Prostate gland (tissue), 2 donors: Measurements from ENCODE around the gene TMEM272. TPM values are rescaled to one million over a fixed set of nuclear protein-coding genes. Genes with fewer than 3 reads are reported as not detected.

Experiments used
- DNase-seq: peaks from one replicate; pipeline ENCODE4 v3.0.0-alpha.2; 2019; ENCODE audit warnings: low spot score
- H3K27ac ChIP-seq, 2 donors: fragments of 200-600 bp; sonication (generic); 2 replicates each; pipeline ENCODE4 v1.5.1; 2017 to 2019
- H3K27me3 ChIP-seq: fragments of 200-600 bp; sonication (generic); replicated peaks from 2 replicates; pipeline ENCODE4 v1.5.1; 2019; ENCODE audit not compliant: insufficient read depth
- H3K36me3 ChIP-seq, 2 donors: fragments of 200-600 bp; sonication (generic); 1 replicate in 1 of 2; 2 replicates in 1 of 2; pipeline versions ENCODE4 v1.5.1 to v1.8.1; 2017 to 2019
- H3K4me1 ChIP-seq: fragments of 200-600 bp; sonication (generic); replicated peaks from 2 replicates; pipeline ENCODE4 v1.5.1; 2019
- H3K4me3 ChIP-seq, 2 donors: fragments of 200-600 bp; sonication (generic); 2 replicates each; pipeline ENCODE4 v1.5.1; 2017 to 2019
- H3K9me3 ChIP-seq: fragments of 200-600 bp; sonication (generic); 2 replicates; pipeline ENCODE4 v1.5.1; 2017
- CTCF ChIP-seq, 4 experiments: fragments of 200-600 bp in 2 of 4; fragments of 450-650 bp in 2 of 4; sonication (generic) in 2 of 4; IDR thresholded peaks; 1 replicate in 3 of 4; 2 replicates in 1 of 4; pipeline ENCODE4 v1.5.1; 2016 to 2019; ENCODE audit warnings: antibody characterized with exemption in 4 of 4, mild to moderate bottlenecking in 2 of 4, moderate library complexity in 2 of 4
- POLR2A ChIP-seq: fragments of 450-650 bp; IDR thresholded peaks from one replicate; pipeline ENCODE4 v1.6.1; 2016; ENCODE audit warnings: antibody characterized with exemption, mild to moderate bottlenecking
- POLR2AphosphoS5 ChIP-seq: sonication (generic); formaldehyde crosslinking; IDR thresholded peaks from one replicate; pipeline ENCODE4 v1.6.1; 2017; ENCODE audit warnings: antibody characterized with exemption
- WGBS: methylation state at CpG from one replicate; pipeline ENCODE4 v1.1.5; 2018; 5-methylcytosine and 5-hydroxymethylcytosine counted together
- intact Hi-C: fragments of 100-400 bp; cut with DNase I; formaldehyde crosslinking; loops from one replicate; pipeline ENCODE4 v1.14.2; 2022
- total RNA-seq, 2 donors: library from RNA; depleted of rRNA; stranded (reverse); fragments of >200 nt; gene quantifications; one replicate each; pipeline ENCODE4 v1.1.0, GENCODE V29; 2016

Gene TMEM272
- total RNA-seq, 2 donors from 2014 or later, result 0.28 TPM; not detected in 1

- Histone ChIP-seq H3K4me3 (no peak overlapping the region), H3K27ac (no peak overlapping the region), H3K9me3 (no peaks in the 10 kb centered on the region), H3K27me3 (no peaks in the 10 kb centered on the region), H3K4me1 (peaks cover 16% of the 10 kb centered on the region), H3K36me3 (no peaks in the 10 kb centered on the region)
- intact Hi-C loops, result no loop called here
- TF ChIP-seq POLR2A, result no peak
- TF ChIP-seq POLR2AphosphoS5, result no peak
- no peak for TF ChIP-seq CTCF (IDR thresholded peaks at IDR 0.05)
- WGBS, result 48% methylated on average over 2 of the region's 2 CpGs
- DNase-seq, result no peak
Observed at GRCh38 chr13:51806566-51806965, 38.4 kb downstream of the TMEM272 start.

GRCh38 chr13:51805925-51806324 lies 39.1 kb downstream of the TMEM272 start:
- TF ChIP-seq POLR2AphosphoS5, result no peak
- no peak for TF ChIP-seq POLR2A
- no peak for TF ChIP-seq CTCF (IDR thresholded peaks at IDR 0.05)
- no peaks in the 10 kb centered on the region for H3K36me3 ChIP-seq

DNA sequence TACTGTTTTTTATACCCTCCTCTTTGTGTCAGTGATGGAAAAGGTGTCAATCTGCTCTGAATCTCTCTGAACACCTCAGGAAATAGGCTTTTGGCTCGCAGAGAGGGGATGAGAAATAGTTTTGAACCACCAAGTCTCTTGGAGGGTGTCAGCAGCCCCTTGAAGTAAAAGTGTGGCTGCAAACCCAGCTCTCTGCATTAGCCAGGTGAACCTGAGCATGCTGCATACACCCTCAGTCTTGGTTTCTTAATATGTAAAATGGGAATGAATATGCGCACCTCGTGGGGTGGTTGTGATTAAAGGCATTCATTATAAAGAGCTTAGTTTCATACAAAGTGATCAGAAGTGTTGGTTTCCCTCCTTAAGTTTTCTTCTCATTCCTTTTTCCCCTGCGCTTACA lies 39.7 kb downstream of the TMEM272 start:
- Histone ChIP-seq H3K27ac (peak overlapping the region; percentile 99), H3K4me1 (peaks cover 18% of the 10 kb centered on the region), H3K4me3 (no peak overlapping the region), H3K27me3 (no peaks in the 10 kb centered on the region), H3K36me3 (no peaks in the 10 kb centered on the region), H3K9me3 (no peaks in the 10 kb centered on the region)
- no peak for DNase-seq
- 89% methylated on average over 4 of the region's 4 CpGs for WGBS
- TF ChIP-seq POLR2AphosphoS5 (no peak), POLR2A (no peak), CTCF (IDR thresholded peaks at IDR 0.05) (no peak)
- intact Hi-C loops, result no loop called here

More at GRCh38 chr13:51805925-51806324, 39.1 kb downstream of the TMEM272 start:
- peaks cover 18% of the 10 kb centered on the region for H3K4me1 ChIP-seq
- no peaks in the 10 kb centered on the region for H3K9me3 ChIP-seq
- DNase-seq, result no peak
- no peak overlapping the region for H3K27ac ChIP-seq
- H3K4me3 ChIP-seq, result no peak overlapping the region
- intact Hi-C loops, result no loop called here
- 84% methylated on average over 2 of the region's 2 CpGs for WGBS
- H3K27me3 ChIP-seq, result no peaks in the 10 kb centered on the region

GRCh38 chr13:51804295-51805172 lies 40.4 kb downstream of the TMEM272 start:
- Histone ChIP-seq H3K4me3 (peak overlapping the region; percentile 83 to 96), H3K9me3 (no peaks in the 10 kb centered on the region), H3K27ac (peak overlapping the region; percentile 99), H3K36me3 (no peaks in the 10 kb centered on the region), H3K4me1 (peaks cover 18% of the 10 kb centered on the region), H3K27me3 (no peaks in the 10 kb centered on the region)
- intact Hi-C loops, result no loop called here
- TF ChIP-seq POLR2A (peak; percentile 1), POLR2AphosphoS5 (no peak), CTCF (IDR thresholded peaks at IDR 0.05) (peak in 1 of 4 experiments; percentile 5)
- 17% methylated on average over 31 of the region's 31 CpGs for WGBS
- DNase-seq, result peak; percentile 28
